Measurements from ENCODE around the gene TCHHL1.
A peak's percentile ranks its signal among the peaks of the same experiment; 100 is the strongest.
"Not testable (repeated sequence)": the region's sequence is repeated elsewhere in the genome, so short reads cannot be mapped to it uniquely, and the experiment has no call there.

Gene TCHHL1

GRCh38 chr1:152084853-152085252, 4.0 kb downstream of the TCHHL1 start:
- DNase-seq = no peak

- not testable (repeated sequence) for DNase-seq
These were observed 7.8 kb downstream of the TCHHL1 start for GRCh38 chr1:152081026-152081425.

DNA sequence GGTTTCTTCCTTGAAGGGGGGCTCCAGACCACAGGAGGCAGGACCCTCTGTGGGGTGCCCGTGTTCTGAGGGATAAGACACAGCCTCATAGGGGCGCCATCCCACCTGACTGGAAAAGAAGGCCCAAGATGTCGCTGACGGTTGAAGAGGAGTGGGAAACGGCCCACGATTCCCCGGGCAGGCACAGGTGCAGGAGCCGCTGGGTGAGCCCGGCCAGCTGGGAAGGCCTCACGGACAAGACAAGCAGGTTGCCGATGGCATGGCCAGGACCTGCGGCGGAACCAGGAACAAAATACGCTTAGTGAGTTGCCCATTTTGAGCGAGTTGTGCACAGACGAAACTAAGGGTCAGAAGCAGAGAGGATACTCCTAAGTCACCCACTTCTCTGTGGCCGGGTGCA, 8.4 kb downstream of the TCHHL1 start:
- not testable (repeated sequence) for DNase-seq

DNA sequence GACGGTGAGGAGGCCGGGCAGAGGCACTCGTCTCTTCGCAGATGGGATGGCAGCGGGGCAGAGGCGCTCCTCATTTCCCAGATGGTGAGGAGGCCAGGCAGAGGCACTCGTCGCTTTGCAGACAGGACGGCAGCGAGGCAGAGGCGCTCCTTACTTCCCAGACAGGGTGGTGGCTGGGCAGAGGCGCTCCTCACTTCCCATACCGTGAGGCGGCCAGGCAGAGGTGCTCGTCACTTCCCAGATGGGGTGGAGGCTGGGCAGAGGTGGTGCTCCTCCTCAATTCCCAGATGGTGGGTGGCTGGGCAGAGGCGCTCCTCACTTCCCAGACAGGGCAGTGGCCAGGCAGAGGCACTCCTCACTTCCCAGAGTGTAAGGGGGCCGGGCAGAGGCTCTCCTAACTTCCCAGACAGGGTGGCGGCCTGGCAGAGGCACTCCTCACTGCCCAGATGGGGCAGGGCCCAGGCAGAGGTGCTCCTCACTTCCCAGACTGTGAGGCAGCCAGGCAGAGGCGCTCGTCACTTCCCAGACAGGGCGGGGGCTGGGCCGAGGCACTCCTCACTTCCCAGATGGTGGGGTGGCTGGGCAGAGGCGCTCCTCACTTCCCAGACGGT, 9.9 kb downstream of the TCHHL1 start:
- DNase-seq = no peak

DNA sequence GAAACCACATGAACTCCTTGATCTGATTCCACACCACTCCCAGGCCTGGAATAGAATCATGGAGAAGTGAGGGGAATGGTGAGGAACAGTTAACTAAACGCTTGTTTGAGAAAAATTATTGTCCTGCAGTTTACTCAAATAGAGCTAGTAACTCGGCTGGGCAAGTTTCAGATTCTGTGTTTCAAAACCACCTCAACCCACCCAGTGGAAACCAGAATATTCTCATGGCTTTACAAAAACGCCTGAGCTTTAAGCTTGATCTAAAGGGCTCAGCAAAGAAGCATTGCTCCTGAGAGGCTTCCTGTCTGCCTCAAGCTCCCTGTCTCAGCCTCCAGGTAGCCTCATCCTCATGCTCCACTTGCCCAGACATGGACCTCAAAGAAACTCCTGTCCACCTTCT, 16.6 kb downstream of the TCHHL1 start:
- no peak for DNase-seq

DNA sequence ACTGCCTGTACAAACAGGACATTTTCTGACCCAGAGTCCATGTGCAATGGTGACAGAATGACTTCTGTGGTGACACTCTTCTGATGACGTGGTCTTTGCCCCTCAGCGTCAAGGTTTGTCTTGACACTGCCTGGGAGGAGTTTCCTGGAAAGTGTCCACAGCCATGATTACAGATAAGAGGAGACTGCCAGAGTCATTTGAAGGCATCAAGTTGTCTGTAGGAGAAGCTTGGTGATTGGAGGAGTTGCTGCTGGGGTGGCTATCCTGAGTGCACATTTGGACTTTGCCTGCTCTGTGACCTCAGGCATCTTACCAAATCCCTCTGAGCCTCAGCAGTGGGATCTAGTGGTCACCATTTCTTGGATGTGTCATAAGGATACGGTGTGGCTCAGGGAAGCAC, 17.7 kb downstream of the TCHHL1 start:
- no peak for DNase-seq

DNA sequence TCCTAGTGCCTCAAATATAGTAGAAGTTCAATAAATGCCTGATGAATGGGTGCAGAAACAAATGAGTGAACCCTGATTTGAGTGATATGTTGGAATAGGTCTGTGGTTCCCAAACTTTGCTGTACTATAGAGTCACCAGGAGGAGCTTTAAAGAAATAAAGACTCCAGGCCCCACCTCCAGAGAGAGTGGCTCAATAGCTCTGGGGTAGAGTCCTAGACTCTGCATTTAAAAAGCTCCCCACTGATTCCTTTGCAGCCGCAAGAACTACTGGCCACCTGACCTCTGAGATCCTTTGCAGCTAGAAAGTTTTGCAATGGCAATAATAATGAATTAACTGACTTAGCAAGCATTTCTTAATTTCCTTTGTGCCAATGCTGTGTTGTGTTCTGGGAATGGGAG, 20.9 kb downstream of the TCHHL1 start:
- DNase-seq = no peak

- no peak for DNase-seq
These were observed 21.7 kb downstream of the TCHHL1 start for GRCh38 chr1:152067150-152067549.

DNA sequence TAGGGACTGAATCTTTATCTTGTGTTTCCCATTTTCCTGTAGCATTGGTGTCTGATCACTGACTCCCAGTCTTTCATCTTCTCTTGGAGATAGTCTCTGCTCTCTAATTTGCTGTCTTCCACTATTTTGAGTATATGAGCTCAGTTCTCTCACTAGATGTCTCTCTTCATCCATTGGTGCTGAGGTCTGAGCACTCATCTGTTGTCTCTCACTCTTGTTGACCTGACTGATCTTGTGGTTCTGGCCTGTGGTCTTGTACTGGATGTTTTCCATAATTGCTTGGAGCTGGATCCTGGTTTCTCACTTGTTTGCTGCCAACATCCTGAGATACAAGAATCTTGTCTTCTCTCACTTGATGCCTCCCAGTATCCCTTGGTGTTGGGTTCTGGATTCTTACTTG, 26.9 kb downstream of the TCHHL1 start:
- DNase-seq = no peak

GRCh38 chr1:152053375-152053774, 35.5 kb downstream of the TCHHL1 start:
- no peak for DNase-seq

DNA sequence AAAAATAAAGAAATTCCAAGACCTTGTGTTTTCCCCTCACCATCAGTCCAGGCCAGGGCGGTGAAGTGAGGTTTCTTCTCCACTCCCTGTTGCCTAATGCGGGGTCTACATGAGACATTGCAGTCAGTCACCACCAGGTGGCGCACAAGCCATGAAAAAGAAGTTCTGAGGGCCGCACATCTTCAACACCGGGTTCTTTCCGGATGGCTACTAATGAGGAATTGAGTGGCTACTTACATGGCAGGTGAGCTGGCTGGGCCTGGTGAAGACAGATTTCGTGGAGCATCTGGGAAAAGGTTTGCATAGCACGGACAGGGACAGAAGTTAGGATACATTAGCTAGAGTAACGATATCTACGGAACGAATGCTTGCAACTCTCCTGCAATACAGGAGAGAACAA, 36.3 kb downstream of the TCHHL1 start:
- DNase-seq = peak; percentile 75

DNA sequence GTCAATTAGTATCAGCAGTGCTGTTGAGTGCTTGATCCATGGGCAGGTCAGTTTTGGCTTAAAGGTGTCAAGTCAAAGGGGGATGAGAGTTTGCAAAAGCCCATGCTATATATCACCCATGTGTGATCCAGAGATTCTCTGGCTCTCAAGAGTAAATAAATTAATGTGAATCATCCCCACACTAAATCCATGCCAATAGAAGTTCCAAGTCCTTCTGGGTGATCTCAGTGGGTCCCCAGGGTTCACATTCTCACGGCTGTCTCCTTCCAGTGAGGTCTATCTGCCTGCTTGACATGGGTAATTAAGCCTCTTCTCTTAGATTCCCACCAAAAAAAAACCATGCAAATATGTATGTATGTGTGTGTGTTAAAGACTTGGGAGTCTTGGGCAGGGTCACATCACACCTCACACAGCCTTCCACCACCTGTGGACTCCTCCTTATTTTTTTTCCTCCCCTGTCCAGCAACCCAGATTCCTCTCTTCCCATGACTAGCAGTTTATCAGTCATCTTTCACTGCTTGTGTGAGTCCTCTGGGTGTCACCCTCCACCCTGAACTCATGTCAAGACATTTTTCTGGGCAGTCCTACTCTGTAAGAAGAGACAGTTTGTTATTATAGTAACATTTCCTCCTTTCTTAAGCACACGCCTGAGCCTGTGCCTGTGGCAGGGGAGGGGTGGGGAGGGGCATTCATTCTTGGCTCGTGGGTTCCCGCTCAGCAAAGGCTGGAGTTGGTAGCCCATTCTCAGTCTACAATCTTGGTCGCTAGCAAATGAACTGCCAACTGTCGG, 37.8 kb downstream of the TCHHL1 start:
- DNase-seq = no peak

GRCh38 chr1:152049291-152050083, 39.4 kb downstream of the TCHHL1 start:
- DNase-seq = no peak

DNA sequence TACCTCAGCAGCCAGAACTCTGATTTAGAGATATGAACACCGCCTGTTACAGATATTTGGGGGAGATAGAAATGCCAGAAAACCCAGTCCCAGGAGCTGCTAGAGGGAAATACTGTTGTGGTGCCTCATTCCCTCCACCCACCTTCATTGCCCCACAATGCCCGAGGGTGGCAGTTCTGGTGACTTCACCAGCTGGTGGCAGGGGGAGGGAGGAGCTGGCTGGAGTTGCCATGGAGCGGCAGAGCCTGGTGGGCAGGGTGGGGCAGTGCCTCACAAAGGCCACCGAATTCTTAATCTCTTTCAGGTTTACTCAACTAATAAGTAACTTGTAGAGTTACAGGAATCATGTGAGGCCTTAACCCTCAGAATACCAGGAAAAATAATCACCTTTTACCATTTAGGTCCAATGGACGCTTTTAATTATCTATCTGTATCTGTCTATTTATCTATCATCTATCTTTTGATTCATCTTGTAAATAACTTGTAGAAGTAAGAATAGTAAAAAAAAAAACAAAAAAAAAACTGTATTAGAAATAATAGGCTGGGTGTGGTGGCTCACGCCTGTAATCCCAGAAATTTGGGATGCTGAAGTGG, 40.4 kb downstream of the TCHHL1 start:
- DNase-seq = peak; percentile 76

GRCh38 chr1:152047730-152048415, 41.0 kb downstream of the TCHHL1 start:
- DNase-seq = peak; percentile 92

DNA sequence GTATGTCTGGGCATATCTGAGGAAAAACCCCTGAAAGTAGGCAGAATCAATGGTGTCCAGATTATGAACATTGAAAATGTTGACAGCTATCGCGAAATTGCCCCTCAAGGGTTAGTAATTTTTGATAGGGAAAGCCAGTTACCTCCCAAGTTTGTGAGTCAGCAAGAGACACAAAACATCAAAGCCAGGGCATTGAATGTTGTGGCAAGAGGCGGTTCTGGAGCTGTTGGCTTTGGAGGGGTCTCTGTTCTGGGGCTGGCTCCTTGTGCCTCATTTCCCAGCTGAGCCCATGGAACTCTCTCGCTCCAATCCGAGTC, 41.5 kb downstream of the TCHHL1 start:
- DNase-seq = no peak

- no peak for DNase-seq
These were observed 44.5 kb downstream of the TCHHL1 start for GRCh38 chr1:152044386-152044785.

DNA sequence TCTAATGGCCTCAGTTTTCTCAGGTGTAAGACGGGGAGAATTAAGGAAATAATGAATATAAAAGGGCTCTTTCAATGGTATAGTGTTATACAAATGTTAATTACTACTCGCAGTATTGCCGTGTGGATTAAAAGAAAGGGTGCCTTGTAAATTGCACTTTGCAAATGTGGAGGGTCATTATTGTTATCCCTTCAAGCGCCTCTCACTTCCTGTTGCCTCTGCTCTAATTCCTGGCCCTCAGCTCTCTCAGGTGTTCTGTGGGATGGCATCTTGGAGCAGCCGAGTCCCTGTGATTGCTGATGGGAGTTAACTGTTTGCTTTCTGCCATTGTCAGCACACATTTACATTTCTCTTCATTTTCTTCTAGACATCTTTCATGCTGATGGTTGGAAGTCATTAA, 45.0 kb downstream of the TCHHL1 start:
- no peak for DNase-seq

DNA sequence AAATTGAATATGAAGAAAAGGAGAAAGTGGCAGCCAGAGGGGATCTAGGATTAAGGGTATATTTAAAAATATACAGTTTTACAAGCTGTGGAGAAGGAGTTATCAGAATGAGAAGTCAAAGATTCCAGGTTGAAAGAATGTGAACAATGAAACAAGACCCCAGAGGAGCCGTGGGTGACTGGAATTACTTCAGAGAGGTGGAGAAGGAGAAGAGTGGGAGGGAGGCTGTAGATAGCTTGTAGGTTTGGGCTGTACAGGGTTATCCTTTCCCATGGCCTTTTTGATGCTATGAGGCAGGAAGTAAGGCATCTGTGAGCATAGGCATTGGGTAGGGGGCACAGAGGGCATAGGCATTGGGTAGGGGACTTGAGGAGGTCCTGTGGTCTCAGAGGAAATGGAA, 46.8 kb downstream of the TCHHL1 start:
- no peak for DNase-seq

DNA sequence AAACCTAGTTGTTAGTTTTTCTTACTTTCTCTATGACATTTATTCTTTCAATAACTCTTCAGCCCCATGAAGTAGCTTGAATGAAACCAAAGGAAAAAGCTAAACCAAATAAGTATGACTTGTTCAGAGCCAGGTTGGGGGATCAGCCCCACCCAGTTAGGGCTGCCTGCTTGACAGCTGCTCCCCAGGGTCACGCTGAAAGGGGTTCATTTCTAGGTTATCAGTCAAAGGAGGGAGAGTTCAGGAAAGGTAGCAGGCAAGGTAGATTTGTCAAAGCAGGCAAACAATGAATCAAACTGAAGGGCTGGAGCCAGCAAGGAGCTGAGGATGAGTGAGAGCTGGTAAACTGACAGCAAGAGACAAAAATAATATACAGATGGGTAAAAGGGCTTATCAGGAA, 49.0 kb downstream of the TCHHL1 start:
- DNase-seq = no peak

GRCh38 chr1:152039461-152039860, 49.4 kb downstream of the TCHHL1 start:
- DNase-seq = no peak

DNA sequence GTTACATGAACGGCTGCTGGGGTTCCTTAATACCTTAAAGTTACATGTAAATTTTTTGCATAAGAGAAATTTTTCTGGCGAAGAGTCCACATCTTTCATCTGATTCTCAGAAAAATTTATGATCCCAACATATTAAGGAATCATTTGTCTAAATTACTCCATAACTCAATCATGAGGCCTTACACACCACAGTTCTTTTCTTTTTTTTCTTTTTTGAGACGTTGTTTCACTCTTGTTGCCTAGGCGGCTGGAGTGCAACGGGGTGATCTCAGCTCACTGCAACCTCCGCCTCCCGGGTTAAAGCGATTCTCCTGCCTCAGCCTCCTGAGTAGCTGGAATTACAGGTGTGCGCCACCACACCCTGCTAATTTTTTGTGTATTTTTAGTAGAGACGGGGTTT, 50.0 kb downstream of the TCHHL1 start:
- no peak for DNase-seq

All from CD4-positive, alpha-beta T cell treated with Interferon gamma for 1 hour (primary cell).